Left renal cortex interstitium (tissue), 4 donors: ENCODE results near the gene EEFSEC. TPM values are rescaled to one million over a fixed set of nuclear protein-coding genes. Genes with fewer than 3 reads are reported as not detected.

Experiments used
- DNase-seq, 4 donors: peaks; one replicate each; pipeline ENCODE4 v3.0.0-alpha.2; 2013; ENCODE audit warnings: low read depth in 4 of 4, low spot score in 2 of 4, missing footprints in 1 of 4
- polyA plus RNA-seq, 4 donors: library from polyadenylated mRNA; unstranded; fragments of 120-200 nt; gene quantifications; one replicate each; pipeline ENCODE4 v1.2.1, GENCODE V29; 2013; ENCODE audit not compliant: insufficient read length in 4 of 4

EEFSEC gene
- polyA plus RNA-seq, 4 donors = 21.7 to 29.8 (median 25.5) TPM

DNA sequence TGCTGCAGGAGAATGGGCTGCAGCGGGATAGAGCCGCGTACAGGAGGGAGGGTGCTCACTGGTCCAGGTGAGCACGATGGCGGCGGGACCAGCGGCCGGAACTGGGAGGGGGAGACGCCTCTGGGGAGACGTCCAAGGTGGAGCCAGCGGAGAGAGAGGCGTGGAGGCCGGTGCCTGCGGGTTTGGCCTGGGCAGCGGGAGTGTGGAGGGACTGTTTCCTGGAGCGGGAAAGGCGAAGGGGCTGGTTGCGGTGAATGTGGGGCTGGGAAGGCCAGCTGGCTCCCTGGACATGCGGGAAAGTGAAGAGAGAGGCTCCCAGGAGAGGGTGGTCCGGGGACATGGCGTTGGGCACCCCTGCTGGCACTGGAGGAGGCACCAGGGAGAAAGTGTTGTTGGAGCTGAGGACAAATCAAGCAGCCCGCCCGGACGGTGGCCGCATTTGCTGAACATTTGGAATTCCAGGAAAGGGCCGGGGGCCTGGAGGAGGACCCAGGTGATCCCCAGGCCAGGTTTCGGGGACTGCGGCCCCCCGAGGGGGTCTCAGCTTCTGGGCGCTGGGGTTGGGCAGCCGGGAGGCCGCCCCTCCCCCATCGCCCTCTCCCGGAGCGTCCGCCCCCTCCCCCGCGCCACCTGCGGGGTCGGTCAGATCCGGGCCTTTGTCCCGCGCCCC lies 279.2 kb downstream of the EEFSEC start:
- DNase-seq = no peak

- no peak for DNase-seq
Observed at GRCh38 chr3:128432971-128433836, 279.9 kb downstream of the EEFSEC start.

DNA sequence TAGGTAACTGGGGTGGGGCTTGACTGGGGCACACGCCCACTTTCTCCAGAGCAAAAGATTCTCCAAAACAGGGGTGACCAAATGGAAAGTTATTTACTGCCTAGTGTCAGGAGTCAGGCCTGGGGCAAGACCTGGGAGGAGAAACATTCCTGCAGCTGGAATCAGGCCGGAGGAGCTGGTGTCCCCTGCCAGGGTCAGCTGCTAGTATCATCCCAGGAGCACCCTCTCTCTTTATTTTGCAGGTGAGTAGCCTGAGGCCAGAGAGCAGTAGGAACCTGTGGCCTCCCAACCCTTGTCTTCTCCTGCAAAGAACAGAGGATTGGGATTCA lies 280.5 kb downstream of the EEFSEC start:
- no peak for DNase-seq

DNA sequence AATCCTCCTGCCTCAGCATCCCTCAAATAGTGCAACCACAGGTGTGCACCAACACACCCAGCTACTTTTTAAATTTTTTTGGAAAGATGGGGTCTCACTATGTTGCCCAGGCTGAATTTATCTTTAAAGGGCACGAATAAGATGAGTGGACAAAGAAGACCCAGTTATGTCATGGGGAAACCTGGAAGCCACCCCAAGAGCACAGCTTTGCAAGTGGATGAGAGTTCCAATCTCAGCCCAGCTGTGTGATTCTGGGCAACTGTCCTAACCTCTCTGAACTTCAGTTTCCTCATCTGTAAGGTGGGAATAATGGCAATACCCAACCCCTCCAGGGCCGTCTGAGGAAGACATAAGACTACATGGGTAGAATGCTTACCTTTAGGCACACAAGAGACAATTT lies 281.2 kb downstream of the EEFSEC start:
- DNase-seq = no peak

- peak in 1 of 4 donors; percentile 47 for DNase-seq
Observed at GRCh38 chr3:128435058-128435457, 281.8 kb downstream of the EEFSEC start.

DNA sequence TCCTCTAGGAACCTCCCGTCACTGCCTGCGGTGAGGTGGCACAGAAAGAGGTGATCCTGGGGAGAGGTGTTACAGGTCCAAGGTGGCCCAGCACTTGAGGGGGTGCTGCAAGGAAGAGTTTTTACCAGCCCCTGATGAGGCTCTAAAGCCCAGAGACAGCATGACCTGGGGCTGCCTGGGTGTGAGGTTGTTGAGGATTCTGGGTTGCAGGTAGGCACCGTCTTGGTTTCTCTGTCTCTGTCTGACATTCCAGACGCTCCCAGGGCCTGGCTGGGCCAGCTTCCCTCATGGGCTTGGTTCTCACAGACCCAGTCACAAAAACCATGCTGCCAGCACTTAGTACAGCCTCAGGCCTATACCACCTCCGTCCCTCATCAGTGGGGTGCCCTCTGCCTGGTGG lies 282.3 kb downstream of the EEFSEC start:
- DNase-seq = no peak

GRCh38 chr3:128436214-128436613 lies 282.9 kb downstream of the EEFSEC start:
- no peak for DNase-seq

DNA sequence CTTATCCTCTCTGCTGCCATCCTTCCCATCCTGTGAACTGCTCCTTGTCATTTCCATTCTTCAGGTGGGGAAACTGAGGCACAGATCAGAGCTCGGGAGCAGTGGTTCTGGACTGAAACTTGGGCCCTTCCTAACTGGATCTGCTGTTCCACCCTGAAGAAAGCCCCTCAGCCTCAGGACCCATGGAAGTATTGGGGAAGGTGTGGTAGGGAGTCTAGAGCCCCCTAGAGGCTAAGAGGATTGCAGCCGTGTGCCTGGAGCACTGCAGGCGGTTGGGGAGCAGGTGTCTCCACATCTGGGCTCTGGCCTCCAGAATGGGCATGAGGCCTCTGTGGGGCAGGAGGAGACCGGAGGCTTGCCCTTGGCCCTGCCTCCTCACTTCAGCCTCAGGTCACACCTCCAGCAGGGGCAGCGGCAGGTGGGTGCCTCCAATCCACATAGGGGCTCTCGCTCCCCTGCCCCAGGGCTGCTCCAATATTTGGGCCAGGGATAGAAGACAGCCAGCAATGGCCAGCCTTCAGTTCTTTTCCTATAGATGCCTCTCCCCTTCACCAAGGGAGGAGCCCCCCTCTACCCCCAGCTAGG lies 285.3 kb downstream of the EEFSEC start:
- no peak for DNase-seq

DNA sequence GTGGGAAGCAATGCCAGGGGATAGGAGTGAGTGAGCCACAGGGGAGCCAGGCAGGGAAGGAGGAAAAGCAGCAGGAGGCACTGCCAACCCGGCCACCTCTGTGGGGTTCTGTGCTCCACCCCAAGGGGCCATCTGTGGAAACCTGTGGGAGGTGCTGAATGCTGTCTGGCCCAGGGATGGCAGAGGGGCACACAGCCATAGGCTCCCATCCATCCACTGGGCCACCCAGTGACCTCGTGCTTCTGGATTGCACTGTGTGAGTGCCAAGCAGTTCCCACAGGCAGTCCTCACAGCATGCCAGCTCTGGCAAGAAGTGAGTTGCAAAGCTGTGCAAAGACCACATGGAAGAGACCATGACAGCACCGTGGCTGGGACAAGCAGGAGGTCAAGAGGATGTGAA lies 285.9 kb downstream of the EEFSEC start:
- DNase-seq = no peak

DNA sequence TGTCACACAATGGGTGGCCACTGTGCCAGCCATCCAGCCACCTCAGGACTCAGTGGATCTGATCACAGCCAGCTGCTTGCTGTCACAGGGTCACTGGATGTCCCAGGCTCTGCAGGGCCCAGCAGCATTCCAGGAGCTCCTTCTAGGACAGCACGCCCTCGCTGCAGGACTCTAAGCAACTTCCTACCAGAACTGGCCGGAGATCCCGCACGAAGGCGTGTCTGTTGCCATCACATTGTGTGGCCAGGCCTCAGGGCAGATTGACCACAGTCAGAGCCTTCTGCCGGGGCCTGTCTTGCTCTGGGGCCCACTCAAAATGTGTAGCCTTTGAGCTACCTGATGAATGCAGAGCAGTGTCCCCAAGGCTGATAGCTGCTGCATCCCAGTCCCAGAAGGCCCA lies 288.8 kb downstream of the EEFSEC start:
- no peak for DNase-seq

DNA sequence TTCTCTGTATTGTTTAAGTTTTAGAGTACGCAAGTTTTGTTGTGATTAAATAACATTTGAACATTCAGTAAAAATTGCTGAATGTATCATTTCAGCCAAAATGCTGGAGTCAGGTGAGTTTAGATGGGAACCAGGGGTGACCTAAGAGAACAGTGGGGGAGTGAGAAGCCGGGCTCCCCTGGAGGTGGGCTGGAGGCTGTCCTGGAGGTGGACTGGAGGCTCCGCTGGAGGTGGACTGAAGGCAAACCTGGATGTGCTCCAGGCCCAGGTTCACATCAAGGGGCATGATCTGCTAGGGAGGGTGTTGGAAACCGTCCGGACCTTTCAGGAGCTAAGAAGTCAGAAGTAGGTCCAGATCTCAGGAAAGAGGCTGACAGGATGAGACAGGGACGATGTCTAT lies 289.7 kb downstream of the EEFSEC start:
- no peak for DNase-seq

DNA sequence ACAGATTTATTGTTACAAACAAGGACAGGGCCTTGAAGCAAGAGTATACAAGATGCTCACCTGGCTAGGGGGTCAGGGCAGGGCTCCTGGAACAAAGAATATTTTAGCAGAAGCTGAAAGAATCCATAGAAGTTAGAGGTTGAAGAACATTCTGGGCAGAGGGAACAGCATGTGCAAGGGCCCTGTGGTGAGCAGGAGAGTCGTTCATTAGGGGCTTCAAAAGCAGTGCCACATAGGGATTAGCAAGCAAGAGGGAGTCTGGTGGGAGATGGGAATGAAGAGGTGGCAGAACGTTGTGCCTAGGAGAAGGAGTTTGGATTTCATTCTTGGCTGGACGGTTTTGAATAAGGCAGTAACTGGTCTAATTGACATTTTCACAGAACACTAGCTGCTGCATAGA lies 290.5 kb downstream of the EEFSEC start:
- no peak for DNase-seq

DNA sequence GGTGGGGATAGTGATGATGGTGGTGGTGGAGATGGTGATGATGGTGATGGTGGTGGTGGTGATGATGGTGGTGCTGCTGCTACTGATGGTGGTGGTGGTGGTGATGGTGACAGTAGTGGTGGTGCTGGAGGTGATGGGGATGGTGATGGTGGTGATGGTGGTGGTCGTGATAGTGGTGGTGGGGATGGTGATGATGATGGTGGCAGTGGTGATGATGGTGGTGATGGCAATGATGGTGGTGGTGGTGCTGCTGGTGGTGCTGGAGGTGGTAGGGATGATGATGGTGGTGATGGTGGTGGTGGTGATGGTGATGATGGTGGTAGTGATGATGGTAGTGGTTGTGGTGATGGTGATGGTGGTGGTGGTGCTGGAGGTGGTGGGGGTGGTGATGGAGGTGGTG lies 292.1 kb downstream of the EEFSEC start:
- DNase-seq = no peak

GRCh38 chr3:128446821-128447220 lies 293.5 kb downstream of the EEFSEC start:
- no peak for DNase-seq

DNA sequence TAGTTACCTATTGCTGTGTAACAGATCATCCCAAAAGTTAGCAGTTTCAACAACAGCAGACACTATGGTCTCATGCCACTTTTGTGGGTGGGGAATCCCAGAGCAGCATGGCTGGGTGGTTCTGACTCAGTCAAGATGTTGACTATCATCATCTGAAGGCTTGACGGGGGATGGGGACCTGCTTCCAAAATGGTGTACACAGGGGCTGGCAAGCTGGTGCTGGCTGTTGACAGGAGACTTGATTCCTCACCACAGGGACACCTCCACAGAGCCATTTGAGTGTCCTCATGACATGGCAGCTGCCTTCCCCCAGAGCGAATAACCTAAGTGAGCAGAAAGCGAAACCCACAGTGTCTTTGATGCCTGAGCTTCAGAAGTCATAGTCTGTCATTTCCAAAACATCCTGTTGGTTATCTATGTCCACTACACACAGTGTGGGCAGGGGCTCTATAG lies 294.3 kb downstream of the EEFSEC start:
- no peak for DNase-seq

DNA sequence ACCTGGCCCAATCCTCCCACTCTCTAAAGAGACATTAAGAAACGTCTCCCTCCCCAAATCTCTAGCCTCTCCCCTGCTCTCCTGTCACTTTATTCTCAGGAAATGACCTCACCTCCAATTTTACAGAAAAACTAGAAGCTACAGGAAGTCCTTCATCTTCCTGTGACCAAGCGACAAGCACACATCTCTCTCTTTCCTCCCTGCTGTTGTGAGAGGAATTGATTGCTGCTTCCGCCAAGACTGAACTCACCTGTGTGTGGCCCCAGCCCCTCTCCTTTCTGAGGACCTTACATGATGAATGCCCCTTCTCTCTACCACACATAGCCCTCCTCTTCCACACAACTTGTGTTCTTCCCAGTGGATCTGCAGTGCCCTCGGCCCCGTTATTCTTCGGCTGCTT lies 295.2 kb downstream of the EEFSEC start:
- no peak for DNase-seq

DNA sequence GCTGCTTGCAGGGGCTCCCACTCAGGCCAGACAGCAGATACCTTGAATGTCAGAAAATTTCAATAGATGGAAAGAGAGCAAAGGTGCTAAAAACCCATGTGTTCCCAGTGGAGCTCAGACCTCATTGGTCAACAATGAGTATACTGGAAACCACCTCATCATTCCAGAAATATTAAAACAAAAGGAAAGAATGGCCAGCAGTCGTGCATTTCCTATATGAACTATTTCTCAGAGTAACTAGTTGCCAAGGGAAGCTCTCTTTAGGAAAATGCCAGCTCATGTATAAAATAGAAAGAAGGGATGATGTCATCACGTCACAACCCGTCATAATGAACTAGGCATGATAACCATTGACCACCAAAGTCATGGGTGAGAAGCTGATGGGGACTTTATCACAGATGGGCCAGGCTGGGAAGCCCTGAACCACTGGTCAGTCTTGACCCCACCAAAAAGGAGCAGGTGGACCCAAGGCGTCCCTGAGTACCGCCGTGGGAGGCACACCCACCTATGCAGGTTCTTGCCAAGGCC lies 295.9 kb downstream of the EEFSEC start:
- no peak for DNase-seq

GRCh38 chr3:128452120-128452519 lies 298.8 kb downstream of the EEFSEC start:
- DNase-seq = no peak

GRCh38 chr3:128452678-128453275 lies 299.5 kb downstream of the EEFSEC start:
- no peak for DNase-seq

DNA sequence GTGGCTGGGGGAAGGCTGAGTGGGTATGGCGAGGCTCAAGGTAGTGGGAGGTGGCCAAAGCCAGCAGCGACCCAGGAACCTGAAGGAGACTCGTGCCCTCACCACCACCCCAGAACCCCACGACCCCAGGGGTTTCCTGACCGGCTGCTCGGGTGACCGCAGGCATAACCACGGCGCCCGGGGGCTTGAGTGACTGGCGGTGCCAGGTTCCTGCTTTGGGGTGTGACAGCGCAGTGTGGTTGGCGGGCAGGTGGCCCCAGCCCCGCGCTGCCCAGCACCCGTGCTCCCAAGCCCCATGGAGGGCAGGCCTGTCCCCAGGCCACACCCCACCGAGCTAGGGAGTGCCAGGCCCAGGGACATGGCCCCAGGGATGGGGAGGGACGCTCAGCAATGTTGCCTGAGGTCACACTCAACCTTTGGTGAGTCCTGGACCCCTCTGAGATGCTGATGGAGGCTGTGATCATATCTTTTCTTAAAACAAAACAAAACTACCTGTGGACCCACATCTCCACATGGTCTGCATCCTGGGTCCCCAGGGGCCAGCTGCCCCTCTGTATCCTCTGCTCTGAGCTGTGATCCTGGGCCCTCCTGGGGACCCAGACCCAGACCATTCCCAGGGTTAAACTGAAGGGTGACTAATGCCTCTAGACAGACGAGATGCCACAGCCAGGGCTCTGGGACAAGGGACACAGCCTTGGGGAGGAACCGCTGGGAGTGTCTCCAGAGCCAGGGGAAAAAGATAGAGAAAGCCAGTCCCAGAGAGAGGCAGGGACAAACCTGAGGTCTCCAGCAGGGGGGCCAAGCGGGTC lies 300.4 kb downstream of the EEFSEC start:
- DNase-seq = no peak

GRCh38 chr3:128454310-128454618 lies 301.0 kb downstream of the EEFSEC start:
- no peak for DNase-seq
